Lower leg skin (tissue), 3 donors: ENCODE data around the gene BLID.

Experiments
- CTCF ChIP-seq, 3 donors: fragments of 450-650 bp; IDR thresholded peaks; one replicate each; pipeline ENCODE4 v1.5.1; 2016; ENCODE audit warnings: antibody characterized with exemption in 3 of 3, mild to moderate bottlenecking in 3 of 3, moderate library complexity in 2 of 3
- POLR2A ChIP-seq, 2 donors: fragments of 450-650 bp; IDR thresholded peaks; one replicate each; pipeline ENCODE4 v1.6.1; 2016 to 2017; ENCODE audit warnings: antibody characterized with exemption in 2 of 2, mild to moderate bottlenecking in 1 of 2, moderate library complexity in 1 of 2

- TF ChIP-seq POLR2A (IDR thresholded peaks at IDR 0.05), result no peak
- TF ChIP-seq CTCF (IDR thresholded peaks at IDR 0.05), result no peak
These were observed 9.0 kb downstream of the BLID start for GRCh38 chr11:122107045-122107444.
